G401 (cell line): ENCODE data around the gene DXO. TPM values are rescaled to one million over a fixed set of nuclear protein-coding genes. Genes with fewer than 3 reads are reported as not detected.
A peak's percentile ranks its signal among the peaks of the same experiment; 100 is the strongest.

ENCODE experiments used
- DNase-seq: peaks from one replicate; pipeline ENCODE4 v3.0.0-alpha.2; 2015; ENCODE audit warnings: low spot score
- in situ Hi-C: cut with HindIII; loops from 2 replicates; pipeline ENCODE4 v1.10.0; 2016; ENCODE audit warnings: low sequenced_read_pairs, mixed read lengths
- total RNA-seq: library from RNA; depleted of rRNA; stranded (reverse); fragments of >200 nt; shearing (Covaris generic); gene quantifications from 2 replicates; pipeline ENCODE4 v1.2.3, GENCODE V29; 2014

DXO gene
- total RNA-seq, 1 experiment from 2014 or later: 4.3 TPM

GRCh38 chr6:31965700-31966099 is 6.2 kb downstream of the DXO start:
- in situ Hi-C loops: no loop called here

GRCh38 chr6:31963921-31964320 is 8.0 kb downstream of the DXO start:
- no peak for DNase-seq
- in situ Hi-C loops: no loop called here

More at GRCh38 chr6:31965700-31966099, 6.2 kb downstream of the DXO start:
- DNase-seq: no peak

- in situ Hi-C loops: no loop called here
- DNase-seq: no peak
Observed at GRCh38 chr6:31961616-31962015, 10.3 kb downstream of the DXO start.

GRCh38 chr6:31958741-31959739 is 12.9 kb downstream of the DXO start, which contains the start of the genes NELFE and SKIC2:
NELFE (minus strand) TSS chr6:31958971; CDS start chr6:31958446, 525 bp downstream.
SKIC2 (plus strand) TSS chr6:31959175; CDS start chr6:31959193, 18 bp downstream.
- in situ Hi-C loops: no loop called here

GRCh38 chr6:31958412-31958740 is 13.6 kb downstream of the DXO start:
- in situ Hi-C loops: no loop called here
- DNase-seq: peak; percentile 7

More at GRCh38 chr6:31958741-31959739, 12.9 kb downstream of the DXO start, which contains the start of the genes NELFE and SKIC2:
- DNase-seq: peak; percentile 98

GRCh38 chr6:31956796-31957195 is 15.1 kb downstream of the DXO start:
- in situ Hi-C loops: no loop called here
- no peak for DNase-seq

GRCh38 chr6:31954511-31954910 is 17.4 kb downstream of the DXO start:
- DNase-seq: no peak
- in situ Hi-C loops: no loop called here

- in situ Hi-C loops: no loop called here
- DNase-seq: no peak
Observed at GRCh38 chr6:31952890-31953289, 19.0 kb downstream of the DXO start.

- peak; percentile 57 for DNase-seq
- in situ Hi-C loops: no loop called here
Observed at GRCh38 chr6:31952140-31952805, 19.7 kb downstream of the DXO start.

GRCh38 chr6:31949926-31950548 is 21.9 kb downstream of the DXO start:
- DNase-seq: no peak
- in situ Hi-C loops: no loop called here

- in situ Hi-C loops: no loop called here
- no peak for DNase-seq
Observed at GRCh38 chr6:31948753-31949413, 23.1 kb downstream of the DXO start.

GRCh38 chr6:31948306-31948705 is 23.6 kb downstream of the DXO start:
- DNase-seq: no peak
- in situ Hi-C loops: no loop called here

- in situ Hi-C loops: no loop called here
- no peak for DNase-seq
Observed at GRCh38 chr6:31947864-31948263, 24.1 kb downstream of the DXO start.

GRCh38 chr6:31947070-31947675 is 24.8 kb downstream of the DXO start:
- in situ Hi-C loops: no loop called here
- DNase-seq: no peak

- in situ Hi-C loops: no loop called here
- DNase-seq: no peak
Observed at GRCh38 chr6:31946370-31946885, 25.5 kb downstream of the DXO start.

GRCh38 chr6:31945507-31946369 is 26.2 kb downstream of the DXO start, which contains the start of gene CFB:
CFB (plus strand) TSS chr6:31946095; CDS start chr6:31946222, 127 bp downstream.
- in situ Hi-C loops: no loop called here
- no peak for DNase-seq

- no peak for DNase-seq
- in situ Hi-C loops: no loop called here
Observed at GRCh38 chr6:31945154-31945506, 26.8 kb downstream of the DXO start.

GRCh38 chr6:31943742-31944141 is 28.2 kb downstream of the DXO start:
- in situ Hi-C loops: no loop called here
- DNase-seq: no peak
